ENCODE data around the gene DOK5. TPM values are rescaled to one million over a fixed set of nuclear protein-coding genes. Genes with fewer than 3 reads are reported as not detected.

DOK5 gene
- total RNA-seq, 4 donors from 2014 or later: 0.55 to 48.6 (median 1.3) TPM; not detected in 1

GRCh38 chr20:54557806-54558590, 82.6 kb downstream of the DOK5 start:
- no peak overlapping the region for H3K4me3 ChIP-seq
- intact Hi-C loops (cut with DNase I; ENCODE audit: low total_unique reads) (no loop called here), in situ Hi-C loops (cut with MboI; ENCODE audit: low pct_ligation_motif_present in 1 of 4, low pct_unique_long_range_greater_than_20kb in 1 of 4, low sequenced_read_pairs in 3 of 4) (no loop called here)
- H3K4me1 ChIP-seq: no peaks in the 10 kb centered on the region
- H3K9me3 ChIP-seq: no peaks in the 10 kb centered on the region
- H3K36me3 ChIP-seq: no peaks in the 10 kb centered on the region
- no peaks in the 10 kb centered on the region for H3K27me3 ChIP-seq
- H3K27ac ChIP-seq: no peak overlapping the region
- TF ChIP-seq POLR2AphosphoS5 (IDR thresholded peaks at IDR 0.05) (no peak), POLR2A (IDR thresholded peaks at IDR 0.05) (no peak), EP300 (IDR thresholded peaks at IDR 0.05; ENCODE audit: low read depth) (no peak), CTCF (IDR thresholded peaks at IDR 0.05) (no peak)
- WGBS, 2 donors (ENCODE audit: low coverage in 1 of 2): 89 to 100% methylated on average over 3 of the region's 3 CpGs
- DNase-seq: no peak

DNA sequence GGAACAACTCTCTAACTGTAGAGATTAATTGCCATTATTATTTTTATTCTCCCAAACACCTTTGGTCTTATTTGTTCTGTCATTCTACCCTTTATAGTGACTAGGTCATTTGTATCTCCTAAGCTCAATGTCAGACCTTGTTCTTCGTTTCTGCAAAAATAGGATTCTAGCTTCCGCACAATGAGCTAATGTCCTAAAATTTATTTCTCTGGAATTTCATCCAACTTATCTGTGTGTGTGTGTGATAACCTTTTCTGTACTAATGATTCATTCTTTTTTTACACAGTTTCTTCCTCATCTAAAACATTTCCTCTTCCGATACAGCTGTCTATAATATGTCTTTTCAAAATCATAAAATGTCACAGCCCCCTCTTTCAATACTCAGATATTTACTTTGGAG, 84.5 kb downstream of the DOK5 start:
- intact Hi-C loops (cut with DNase I; ENCODE audit: low total_unique reads): no loop called here

GRCh38 chr20:54560357-54560756, 85.0 kb downstream of the DOK5 start:
- Histone ChIP-seq H3K4me1 (no peaks in the 10 kb centered on the region), H3K36me3 (no peaks in the 10 kb centered on the region), H3K4me3 (no peak overlapping the region), H3K27ac (no peak overlapping the region), H3K27me3 (no peaks in the 10 kb centered on the region), H3K9me3 (no peaks in the 10 kb centered on the region)
- DNase-seq: no peak
- WGBS, 2 donors (ENCODE audit: low coverage in 1 of 2): 78 to 88% methylated on average over 4 of the region's 4 CpGs
- intact Hi-C loops (cut with DNase I; ENCODE audit: low total_unique reads): no loop called here
- no peak for TF ChIP-seq EP300 (IDR thresholded peaks at IDR 0.05; ENCODE audit: low read depth)
- no peak for TF ChIP-seq POLR2AphosphoS5 (IDR thresholded peaks at IDR 0.05)
- TF ChIP-seq CTCF (IDR thresholded peaks at IDR 0.05): no peak
- no peak for TF ChIP-seq POLR2A (IDR thresholded peaks at IDR 0.05)
- in situ Hi-C loops (cut with MboI; ENCODE audit: low pct_ligation_motif_present in 1 of 4, low pct_unique_long_range_greater_than_20kb in 1 of 4, low sequenced_read_pairs in 3 of 4): no loop called here

More for the DNA sequence above, 84.5 kb downstream of the DOK5 start:
- no peak overlapping the region for H3K27ac ChIP-seq
- WGBS, 2 donors (ENCODE audit: low coverage in 1 of 2): 81 to 88% methylated on average over 3 of the region's 3 CpGs
- in situ Hi-C loops (cut with MboI; ENCODE audit: low pct_ligation_motif_present in 1 of 4, low pct_unique_long_range_greater_than_20kb in 1 of 4, low sequenced_read_pairs in 3 of 4): no loop called here
- H3K36me3 ChIP-seq: no peaks in the 10 kb centered on the region
- no peak for TF ChIP-seq POLR2AphosphoS5 (IDR thresholded peaks at IDR 0.05)
- no peak for TF ChIP-seq EP300 (IDR thresholded peaks at IDR 0.05; ENCODE audit: low read depth)
- TF ChIP-seq POLR2A (IDR thresholded peaks at IDR 0.05): no peak
- no peak for TF ChIP-seq CTCF (IDR thresholded peaks at IDR 0.05)
- no peaks in the 10 kb centered on the region for H3K27me3 ChIP-seq
- DNase-seq: no peak
- H3K9me3 ChIP-seq: no peaks in the 10 kb centered on the region
- H3K4me3 ChIP-seq: no peak overlapping the region
- H3K4me1 ChIP-seq: no peaks in the 10 kb centered on the region

DNA sequence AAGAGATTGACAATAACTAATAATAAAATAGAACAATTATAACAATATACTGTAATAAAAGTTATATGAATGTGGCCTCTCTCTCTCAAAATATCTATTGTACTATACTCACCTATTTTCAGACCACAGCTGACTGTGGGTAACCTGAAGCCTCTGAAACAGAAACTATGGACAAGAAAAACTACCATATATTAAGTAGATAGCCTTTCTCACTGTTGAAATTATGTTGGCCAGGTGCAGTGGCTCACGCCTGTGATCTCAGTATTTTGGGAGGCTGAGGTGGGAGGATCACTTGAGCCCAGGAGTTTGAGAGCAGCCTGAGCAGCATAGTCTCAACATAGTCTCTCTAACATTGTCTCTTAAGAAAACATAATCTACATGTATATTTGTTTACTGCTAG, 89.9 kb downstream of the DOK5 start:
- WGBS, 2 donors (ENCODE audit: low coverage in 1 of 2): 82% methylated on average over 1 of the region's 1 CpG; no CpG with 5 or more reads in 1 of the 2 donors
- no peak overlapping the region for H3K27ac ChIP-seq
- no peak for DNase-seq
- in situ Hi-C loops (cut with MboI; ENCODE audit: low pct_ligation_motif_present in 1 of 4, low pct_unique_long_range_greater_than_20kb in 1 of 4, low sequenced_read_pairs in 3 of 4) (no loop called here), intact Hi-C loops (cut with DNase I; ENCODE audit: low total_unique reads) (no loop called here)
- H3K4me3 ChIP-seq: no peak overlapping the region
- TF ChIP-seq POLR2AphosphoS5 (IDR thresholded peaks at IDR 0.05) (no peak), CTCF (IDR thresholded peaks at IDR 0.05) (no peak), POLR2A (IDR thresholded peaks at IDR 0.05) (no peak)
- H3K9me3 ChIP-seq: no peaks in the 10 kb centered on the region
- no peaks in the 10 kb centered on the region for H3K36me3 ChIP-seq
- H3K4me1 ChIP-seq: no peaks in the 10 kb centered on the region
- H3K27me3 ChIP-seq: no peaks in the 10 kb centered on the region
